Coronary artery (tissue), 2 donors: Measurements from ENCODE around the gene TBC1D1.

ENCODE experiments used
- DNase-seq: peaks from one replicate; pipeline ENCODE4 v3.0.0-alpha.2; 2017; ENCODE audit warnings: low spot score
- H3K27ac ChIP-seq, 2 donors: fragments of 200-600 bp; sonication (generic); one replicate each; pipeline ENCODE4 v1.5.1; 2016 to 2019
- H3K4me3 ChIP-seq: fragments of 200-600 bp; sonication (generic); 2 replicates; pipeline ENCODE4 v1.5.1; 2016; ENCODE audit warnings: mild to moderate bottlenecking, moderate library complexity
- CTCF ChIP-seq: fragments of 200-600 bp; sonication (generic); IDR thresholded peaks from one replicate; pipeline ENCODE4 v1.5.1; 2019; ENCODE audit warnings: antibody characterized with exemption

TBC1D1 gene

GRCh38 chr4:38071801-38072431, 181.0 kb downstream of the TBC1D1 start:
- DNase-seq = no peak
- Histone ChIP-seq H3K27ac (peak overlapping the region in 1 of 2 donors; percentile 73), H3K4me3 (peak overlapping the region; percentile 9)
- no peak for TF ChIP-seq CTCF

- TF ChIP-seq CTCF = no peak
- no peak for DNase-seq
- Histone ChIP-seq H3K27ac (no peak overlapping the region), H3K4me3 (no peak overlapping the region)
Observed at GRCh38 chr4:38072578-38072977, 181.7 kb downstream of the TBC1D1 start.

- TF ChIP-seq CTCF = no peak
- H3K27ac ChIP-seq = peak overlapping the region in 1 of 2 donors; percentile 19
- H3K4me3 ChIP-seq = no peak overlapping the region
- DNase-seq = no peak
Observed at GRCh38 chr4:38073596-38074234, 182.8 kb downstream of the TBC1D1 start.

- no peak for TF ChIP-seq CTCF
- peak overlapping the region in 1 of 2 donors; percentile 62 for H3K27ac ChIP-seq
- no peak for DNase-seq
- no peak overlapping the region for H3K4me3 ChIP-seq
Observed at GRCh38 chr4:38075370-38076152, 184.7 kb downstream of the TBC1D1 start.

- no peak for DNase-seq
- no peak for TF ChIP-seq CTCF
- Histone ChIP-seq H3K4me3 (no peak overlapping the region), H3K27ac (peak overlapping the region in 1 of 2 donors; percentile 62)
Observed at GRCh38 chr4:38076153-38076669, 185.3 kb downstream of the TBC1D1 start.

GRCh38 chr4:38077791-38078489, 187.1 kb downstream of the TBC1D1 start:
- DNase-seq = no peak
- TF ChIP-seq CTCF = no peak
- Histone ChIP-seq H3K4me3 (no peak overlapping the region), H3K27ac (peak overlapping the region in 1 of 2 donors; percentile 68)
